Measurements from ENCODE around the gene RTKN. TPM values are rescaled to one million over a fixed set of nuclear protein-coding genes. Genes with fewer than 3 reads are reported as not detected.
"Not testable (repeated sequence)": the region's sequence is repeated elsewhere in the genome, so short reads cannot be mapped to it uniquely, and the experiment has no call there.

Gene RTKN
- total RNA-seq = 19.1 and 22.1 TPM in 2 replicates
- long read RNA-seq, partial matches to known transcripts = 1 of 1 reads
- long read RNA-seq, other reads (novel, unspliced or antisense) = 0 of 1 reads

DNA sequence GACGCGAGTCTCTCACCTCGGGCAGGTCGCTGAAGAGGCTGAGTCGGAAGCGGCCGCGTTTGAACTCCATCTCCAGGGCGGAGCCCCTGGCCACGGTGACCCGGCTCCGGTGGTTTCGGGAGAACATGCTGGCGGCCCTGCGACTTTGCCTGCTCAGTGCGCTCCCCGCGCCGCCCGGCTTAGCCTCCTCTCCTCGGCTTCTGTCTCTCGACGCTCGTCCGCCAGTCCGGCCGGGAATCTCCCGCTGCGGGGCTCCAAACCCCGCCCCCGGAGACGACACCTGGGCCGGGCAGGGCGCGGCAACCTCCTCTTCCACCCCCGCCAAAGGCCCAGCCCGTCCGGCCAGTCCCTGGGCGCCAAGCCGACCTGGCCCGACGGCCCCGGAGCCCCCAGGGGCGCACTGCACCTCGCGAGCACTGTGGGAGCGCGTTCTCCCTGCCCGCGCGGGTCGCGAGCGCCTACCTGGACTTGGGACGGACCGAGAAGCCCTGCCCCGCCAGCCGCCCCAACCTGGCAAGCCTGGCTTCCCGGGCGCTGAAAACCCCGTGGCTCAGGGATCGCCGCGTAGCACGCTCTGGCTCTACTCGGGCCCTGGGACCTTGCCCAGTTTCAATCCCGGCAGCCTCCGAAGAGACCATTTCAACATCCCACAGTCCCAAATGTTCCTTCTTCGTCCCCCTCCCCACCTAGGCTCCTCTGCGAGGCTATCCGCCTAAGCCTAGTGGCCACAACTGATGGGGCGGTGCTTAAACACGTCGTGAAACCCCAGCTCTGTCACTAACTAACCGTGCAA, at the start of gene RTKN:
Gene RTKN, minus strand, starts transcription at position 248 of the 793 bp plus-strand sequence. Its CDS starts 121 bp downstream, at position 127.
- peak within 1 kb of the TSS; percentile 59 for H3K27ac Mint-ChIP-seq (ENCODE audit: unreplicated experiment)
- TF ChIP-seq, protein P1, sequence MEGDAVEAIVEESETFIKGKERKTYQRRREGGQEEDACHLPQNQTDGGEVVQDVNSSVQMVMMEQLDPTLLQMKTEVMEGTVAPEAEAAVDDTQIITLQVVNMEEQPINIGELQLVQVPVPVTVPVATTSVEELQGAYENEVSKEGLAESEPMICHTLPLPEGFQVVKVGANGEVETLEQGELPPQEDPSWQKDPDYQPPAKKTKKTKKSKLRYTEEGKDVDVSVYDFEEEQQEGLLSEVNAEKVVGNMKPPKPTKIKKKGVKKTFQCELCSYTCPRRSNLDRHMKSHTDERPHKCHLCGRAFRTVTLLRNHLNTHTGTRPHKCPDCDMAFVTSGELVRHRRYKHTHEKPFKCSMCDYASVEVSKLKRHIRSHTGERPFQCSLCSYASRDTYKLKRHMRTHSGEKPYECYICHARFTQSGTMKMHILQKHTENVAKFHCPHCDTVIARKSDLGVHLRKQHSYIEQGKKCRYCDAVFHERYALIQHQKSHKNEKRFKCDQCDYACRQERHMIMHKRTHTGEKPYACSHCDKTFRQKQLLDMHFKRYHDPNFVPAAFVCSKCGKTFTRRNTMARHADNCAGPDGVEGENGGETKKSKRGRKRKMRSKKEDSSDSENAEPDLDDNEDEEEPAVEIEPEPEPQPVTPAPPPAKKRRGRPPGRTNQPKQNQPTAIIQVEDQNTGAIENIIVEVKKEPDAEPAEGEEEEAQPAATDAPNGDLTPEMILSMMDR (IDR thresholded peaks at IDR 0.05) = no peak

DNA sequence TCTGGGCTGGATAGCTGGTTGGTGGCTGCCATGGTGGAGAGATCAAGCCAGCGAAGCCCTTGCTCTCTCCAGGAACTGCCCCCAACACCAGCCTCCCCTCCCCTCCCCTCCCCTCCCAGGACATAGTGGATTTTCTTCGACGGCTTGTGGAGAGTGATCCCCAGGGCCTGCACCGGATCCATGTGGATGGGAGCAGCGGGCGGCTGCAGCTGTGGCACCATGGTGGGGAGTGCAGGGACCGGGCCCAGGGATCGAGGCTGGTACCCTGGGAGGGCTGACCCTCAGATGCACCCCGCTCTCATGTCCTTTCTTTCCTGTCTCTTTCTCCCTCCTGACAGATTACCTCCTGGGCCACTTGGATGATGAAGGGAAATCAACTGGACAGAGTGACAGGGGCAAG, 48.2 kb upstream of the RTKN start:
- DNase-seq (ENCODE audit: extremely low spot score, unreplicated experiment) = no peak
- Mint-ChIP-seq H3K27ac (ENCODE audit: unreplicated experiment) (no peak overlapping the region), H3K9me3 (ENCODE audit: unreplicated experiment) (no peaks in the 10 kb centered on the region), H3K4me3 (ENCODE audit: unreplicated experiment) (no peak overlapping the region), H3K36me3 (ENCODE audit: unreplicated experiment) (peaks cover 37% of the 10 kb centered on the region), H3K27me3 (ENCODE audit: unreplicated experiment) (no peaks in the 10 kb centered on the region), H3K4me1 (ENCODE audit: unreplicated experiment) (no peaks in the 10 kb centered on the region)
- TF ChIP-seq, protein P1 (IDR thresholded peaks at IDR 0.05) = no peak

More for the DNA sequence above, at the start of gene RTKN:
- H3K27me3 Mint-ChIP-seq (ENCODE audit: unreplicated experiment) = peaks cover 18% of the 10 kb centered on the region
- no peaks in the 10 kb centered on the region for H3K9me3 Mint-ChIP-seq (ENCODE audit: unreplicated experiment)
- no peak for DNase-seq (ENCODE audit: extremely low spot score, unreplicated experiment)
- H3K4me3 Mint-ChIP-seq (ENCODE audit: unreplicated experiment) = peak within 1 kb of the TSS; percentile 88
- H3K36me3 Mint-ChIP-seq (ENCODE audit: unreplicated experiment) = no peaks in the 10 kb centered on the region
- peaks cover 48% of the 10 kb centered on the region for H3K4me1 Mint-ChIP-seq (ENCODE audit: unreplicated experiment)

DNA sequence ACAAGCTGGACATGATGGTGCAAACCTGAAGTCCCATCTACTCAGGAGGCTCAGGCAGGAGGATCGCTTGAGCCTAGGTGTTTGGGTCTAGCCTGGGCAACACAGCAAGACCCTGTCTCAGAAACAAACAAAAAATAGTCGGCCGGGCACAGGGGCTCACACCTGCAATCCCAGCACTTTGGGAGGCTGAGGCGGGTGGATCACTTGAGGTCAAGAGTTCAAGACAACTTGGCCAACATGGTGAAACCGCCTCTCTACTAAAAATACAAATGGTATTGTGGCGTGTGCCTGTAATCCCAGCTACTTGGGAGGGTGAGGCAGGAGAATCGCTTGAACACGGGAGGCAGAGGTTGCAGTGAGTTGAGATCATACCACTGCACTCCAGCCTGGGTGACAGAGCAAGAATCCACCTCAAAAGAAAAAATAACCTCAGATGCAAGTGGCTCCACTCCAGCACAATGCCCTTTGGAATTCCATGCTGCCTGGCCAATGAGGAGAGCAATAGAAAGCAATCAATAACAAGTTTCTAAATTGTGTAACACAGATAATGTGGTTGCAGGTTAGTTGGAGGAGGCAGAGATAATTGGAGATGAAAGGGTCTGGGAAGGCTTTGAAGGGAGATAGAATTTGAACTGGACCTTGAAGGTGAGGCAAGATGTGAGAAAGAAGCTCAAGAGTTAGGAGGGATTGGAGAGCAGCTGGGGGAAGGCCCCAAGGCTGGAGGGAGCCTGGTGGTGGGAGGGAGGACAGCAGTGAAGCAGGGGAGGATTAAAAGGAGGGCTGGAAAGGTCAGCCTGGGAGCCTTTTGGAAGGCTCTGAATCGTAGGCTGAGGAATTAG, 47.1 kb upstream of the RTKN start:
- Mint-ChIP-seq H3K36me3 (ENCODE audit: unreplicated experiment) (peaks cover 33% of the 10 kb centered on the region), H3K9me3 (ENCODE audit: unreplicated experiment) (no peaks in the 10 kb centered on the region), H3K27ac (ENCODE audit: unreplicated experiment) (no peak overlapping the region), H3K27me3 (ENCODE audit: unreplicated experiment) (no peaks in the 10 kb centered on the region), H3K4me1 (ENCODE audit: unreplicated experiment) (peaks cover 4% of the 10 kb centered on the region), H3K4me3 (ENCODE audit: unreplicated experiment) (no peak overlapping the region)
- DNase-seq (ENCODE audit: extremely low spot score, unreplicated experiment) = no peak
- TF ChIP-seq, protein P1 (IDR thresholded peaks at IDR 0.05) = no peak

DNA sequence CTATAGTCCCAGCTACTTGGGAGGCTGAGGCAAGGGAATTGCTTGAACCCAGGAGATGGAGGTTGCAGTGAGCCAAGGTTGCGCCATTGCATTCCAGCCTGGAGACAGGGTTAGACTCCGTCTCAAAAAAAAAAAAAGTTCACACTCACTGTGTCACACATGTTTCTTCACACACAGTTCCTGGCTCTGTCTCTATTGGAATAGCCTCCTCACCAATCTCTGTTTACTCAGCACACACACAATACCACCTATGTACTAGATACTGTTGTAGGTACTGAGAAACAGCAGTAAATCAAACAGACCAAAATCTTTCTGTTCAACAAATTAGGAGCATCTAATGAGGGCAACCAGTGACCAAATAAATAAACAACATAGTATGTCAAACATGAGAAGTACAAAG, 44.4 kb upstream of the RTKN start:
- H3K36me3 Mint-ChIP-seq (ENCODE audit: unreplicated experiment) = peaks cover 14% of the 10 kb centered on the region
- no peak for DNase-seq (ENCODE audit: extremely low spot score, unreplicated experiment)
- H3K9me3 Mint-ChIP-seq (ENCODE audit: unreplicated experiment) = no peaks in the 10 kb centered on the region
- TF ChIP-seq, protein P1 (IDR thresholded peaks at IDR 0.05) = no peak
- H3K4me1 Mint-ChIP-seq (ENCODE audit: unreplicated experiment) = peaks cover 17% of the 10 kb centered on the region
- H3K4me3 Mint-ChIP-seq (ENCODE audit: unreplicated experiment) = no peak overlapping the region
- no peak overlapping the region for H3K27ac Mint-ChIP-seq (ENCODE audit: unreplicated experiment)
- no peaks in the 10 kb centered on the region for H3K27me3 Mint-ChIP-seq (ENCODE audit: unreplicated experiment)

GRCh38 chr2:74483675-74484164, 42.0 kb upstream of the RTKN start:
- H3K9me3 Mint-ChIP-seq (ENCODE audit: unreplicated experiment); DNase-seq (ENCODE audit: extremely low spot score, unreplicated experiment); H3K27me3 Mint-ChIP-seq (ENCODE audit: unreplicated experiment): not testable (repeated sequence)
- H3K4me1 Mint-ChIP-seq (ENCODE audit: unreplicated experiment) = peaks cover 30% of the 10 kb centered on the region
- H3K27ac Mint-ChIP-seq (ENCODE audit: unreplicated experiment) = peak overlapping the region; percentile 99
- peaks cover 16% of the 10 kb centered on the region for H3K36me3 Mint-ChIP-seq (ENCODE audit: unreplicated experiment)
- peak overlapping the region; percentile 99 for H3K4me3 Mint-ChIP-seq (ENCODE audit: unreplicated experiment)
